AG08396 (cell line): ENCODE results near the gene DDIAS.
A peak's percentile ranks its signal among the peaks of the same experiment; 100 is the strongest.
"Not testable (repeated sequence)": the region's sequence is repeated elsewhere in the genome, so short reads cannot be mapped to it uniquely, and the experiment has no call there.

Experiments
- DNase-seq: peaks from one replicate; pipeline ENCODE4 v3.0.0; 2012; ENCODE audit warnings: low spot score, mixed read lengths

DDIAS gene

GRCh38 chr11:82901165-82901921, at the start of gene DDIAS:
Gene DDIAS, plus strand, starts transcription at chr11:82901736. Its CDS starts 13,003 bp downstream, at chr11:82914739.
- peak; percentile 94 for DNase-seq

GRCh38 chr11:82854242-82854641, 47.3 kb upstream of the DDIAS start:
- no peak for DNase-seq

- not testable (repeated sequence) for DNase-seq
Observed at GRCh38 chr11:82854916-82855315, 46.6 kb upstream of the DDIAS start.

- DNase-seq, result no peak
Observed at GRCh38 chr11:82855616-82856015, 45.9 kb upstream of the DDIAS start.

- no peak for DNase-seq
Observed at GRCh38 chr11:82857145-82857544, 44.4 kb upstream of the DDIAS start.

GRCh38 chr11:82858133-82858532, 43.4 kb upstream of the DDIAS start:
- DNase-seq, result no peak

- peak; percentile 12 for DNase-seq
Observed at GRCh38 chr11:82858556-82859091, 42.9 kb upstream of the DDIAS start.

- no peak for DNase-seq
Observed at GRCh38 chr11:82859750-82860149, 41.8 kb upstream of the DDIAS start.

- DNase-seq, result no peak
Observed at GRCh38 chr11:82862379-82862778, 39.2 kb upstream of the DDIAS start.

GRCh38 chr11:82863209-82863608, 38.3 kb upstream of the DDIAS start:
- DNase-seq, result no peak

- DNase-seq, result peak; percentile 61
Observed at GRCh38 chr11:82864268-82864667, 37.3 kb upstream of the DDIAS start.

- DNase-seq, result peak; percentile 17
Observed at GRCh38 chr11:82865841-82866240, 35.7 kb upstream of the DDIAS start.

- peak; percentile 39 for DNase-seq
Observed at GRCh38 chr11:82867495-82868082, 33.9 kb upstream of the DDIAS start.

GRCh38 chr11:82869657-82870056, 31.9 kb upstream of the DDIAS start:
- no peak for DNase-seq

- no peak for DNase-seq
Observed at GRCh38 chr11:82871646-82872045, 29.9 kb upstream of the DDIAS start.

GRCh38 chr11:82872377-82873150, 29.0 kb upstream of the DDIAS start:
- DNase-seq, result no peak

GRCh38 chr11:82873919-82874333, 27.6 kb upstream of the DDIAS start:
- DNase-seq, result no peak

GRCh38 chr11:82874646-82875523, 26.7 kb upstream of the DDIAS start:
- no peak for DNase-seq

- DNase-seq, result no peak
Observed at GRCh38 chr11:82883853-82884252, 17.7 kb upstream of the DDIAS start.

- DNase-seq, result no peak
Observed at GRCh38 chr11:82889133-82890001, 12.2 kb upstream of the DDIAS start.

GRCh38 chr11:82890002-82890341, 11.6 kb upstream of the DDIAS start:
- DNase-seq, result no peak
